GM21723 (cell line): ENCODE results near the gene IPO9.
"Not testable (repeated sequence)": the region's sequence is repeated elsewhere in the genome, so short reads cannot be mapped to it uniquely, and the experiment has no call there.

Experiments
- ATAC-seq: cut with Tn5 transposase; IDR thresholded peaks from one replicate; pipeline ENCODE4 v1.9.1; 2021; ENCODE audit warnings: mild to moderate bottlenecking, moderate library complexity; ENCODE audit not compliant: unreplicated experiment

Gene IPO9

GRCh38 chr1:201900476-201900875 is 71.5 kb downstream of the IPO9 start:
- no peak for ATAC-seq

GRCh38 chr1:201901036-201901435 is 72.1 kb downstream of the IPO9 start:
- ATAC-seq = not testable (repeated sequence)

GRCh38 chr1:201902198-201902597 is 73.2 kb downstream of the IPO9 start:
- ATAC-seq = no peak

DNA sequence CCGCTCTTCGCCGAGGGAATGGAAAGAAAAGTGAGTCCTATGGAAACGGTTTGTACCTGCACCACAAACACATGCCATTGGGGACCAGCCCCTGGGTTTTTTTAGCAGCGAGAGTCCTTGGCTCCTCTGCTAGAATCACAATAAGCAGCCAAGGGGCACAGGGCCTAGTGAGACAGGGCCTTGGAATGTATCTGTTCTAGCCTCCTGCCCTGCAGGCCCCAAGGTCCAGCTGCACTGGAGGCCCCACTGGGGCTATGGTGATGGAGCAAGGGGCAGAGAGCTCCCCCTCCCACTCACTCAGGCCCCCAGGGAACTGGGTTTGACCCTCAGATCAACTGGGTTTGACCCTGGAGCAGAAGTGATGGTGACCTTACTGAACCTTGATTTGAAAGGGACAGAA is 74.2 kb downstream of the IPO9 start:
- ATAC-seq = no peak

- ATAC-seq = no peak
Measured at GRCh38 chr1:201904579-201904978, 75.6 kb downstream of the IPO9 start.

DNA sequence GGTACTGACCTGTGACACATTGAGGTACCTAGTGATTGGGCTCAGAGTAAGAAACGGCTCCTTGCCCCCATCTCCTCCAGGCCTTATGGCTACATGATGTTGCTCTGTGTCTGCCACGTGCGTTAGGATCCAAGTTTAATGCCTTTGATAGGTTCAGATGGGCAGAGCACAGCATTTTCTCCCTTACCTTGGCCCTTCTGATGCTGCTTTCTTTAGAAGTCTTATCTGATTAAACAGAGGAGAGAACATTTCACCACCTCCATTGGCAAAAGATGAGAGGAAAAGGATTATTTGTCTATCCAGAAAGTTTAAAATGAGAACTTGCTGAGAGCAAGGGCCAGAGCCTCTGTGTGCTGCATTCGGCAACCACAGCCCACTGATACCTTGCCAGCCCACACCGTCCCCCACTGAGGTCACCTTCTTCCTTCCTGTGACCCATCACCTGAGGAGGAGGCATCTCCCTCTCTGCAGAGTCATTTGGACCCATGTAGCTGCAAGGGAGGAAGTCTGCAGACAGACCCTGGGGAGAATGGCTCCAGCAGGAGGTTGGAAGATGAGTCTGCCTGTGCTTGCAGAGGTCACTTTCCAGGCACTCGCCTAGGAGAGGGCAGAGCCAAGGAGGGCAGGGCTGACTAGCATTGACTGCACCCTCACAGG is 76.4 kb downstream of the IPO9 start:
- ATAC-seq = no peak

GRCh38 chr1:201906336-201906735 is 77.4 kb downstream of the IPO9 start:
- no peak for ATAC-seq

- no peak for ATAC-seq
Measured at GRCh38 chr1:201907621-201908020, 78.7 kb downstream of the IPO9 start.

- ATAC-seq = no peak
Measured at GRCh38 chr1:201911826-201912571, 83.0 kb downstream of the IPO9 start.

DNA sequence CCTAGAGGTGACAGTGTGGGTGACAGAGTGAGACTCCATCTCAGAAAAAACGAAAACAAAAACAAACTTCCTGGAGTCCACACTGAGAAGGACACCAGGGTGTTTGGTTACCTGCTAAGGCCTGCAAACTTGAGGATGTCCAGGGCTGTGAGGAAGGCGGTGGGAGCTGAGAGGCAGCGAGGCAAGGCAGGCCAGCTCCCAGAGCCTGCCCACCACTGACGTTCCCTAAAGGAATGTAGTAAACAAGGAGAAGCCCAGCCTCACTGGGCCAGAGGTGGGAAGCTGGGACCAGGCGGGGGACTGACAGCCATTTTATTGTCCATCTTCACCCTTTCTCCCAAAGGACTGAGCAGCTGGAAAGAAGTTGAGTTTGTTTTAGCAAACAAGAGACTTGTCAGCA is 83.9 kb downstream of the IPO9 start:
- ATAC-seq = no peak

GRCh38 chr1:201914456-201915235 is 85.7 kb downstream of the IPO9 start:
- ATAC-seq = no peak

DNA sequence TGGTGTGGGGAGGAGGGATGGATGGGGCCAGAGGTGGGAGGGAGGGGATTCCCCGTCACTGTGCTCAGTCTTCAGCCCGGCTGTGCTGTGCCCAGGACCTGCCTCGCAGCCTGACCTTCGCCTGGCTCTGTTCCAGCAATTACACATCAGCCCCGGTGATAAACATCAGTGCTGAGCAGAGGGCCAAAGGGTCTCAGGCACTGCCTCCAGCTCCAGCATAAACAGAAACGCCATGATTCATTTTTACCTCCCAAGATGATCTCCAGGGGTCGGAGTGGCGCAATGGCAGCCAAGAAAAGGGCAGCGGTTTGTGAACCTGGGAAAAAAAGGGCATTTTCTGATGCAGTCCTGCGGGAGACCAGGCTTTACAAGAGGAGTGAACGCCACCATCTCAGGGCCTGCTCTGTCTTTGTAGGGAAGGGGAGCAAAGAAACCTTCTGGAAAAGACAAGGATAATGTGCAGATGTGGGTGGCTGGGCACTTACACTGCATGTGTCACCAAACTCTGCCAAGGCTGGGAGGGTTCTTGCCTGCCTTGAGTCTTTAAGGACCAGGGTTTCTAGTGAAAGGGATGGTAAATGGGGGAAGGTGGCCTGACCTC is 87.8 kb downstream of the IPO9 start:
- ATAC-seq = no peak

- ATAC-seq = no peak
Measured at GRCh38 chr1:201917362-201918033, 88.5 kb downstream of the IPO9 start.

DNA sequence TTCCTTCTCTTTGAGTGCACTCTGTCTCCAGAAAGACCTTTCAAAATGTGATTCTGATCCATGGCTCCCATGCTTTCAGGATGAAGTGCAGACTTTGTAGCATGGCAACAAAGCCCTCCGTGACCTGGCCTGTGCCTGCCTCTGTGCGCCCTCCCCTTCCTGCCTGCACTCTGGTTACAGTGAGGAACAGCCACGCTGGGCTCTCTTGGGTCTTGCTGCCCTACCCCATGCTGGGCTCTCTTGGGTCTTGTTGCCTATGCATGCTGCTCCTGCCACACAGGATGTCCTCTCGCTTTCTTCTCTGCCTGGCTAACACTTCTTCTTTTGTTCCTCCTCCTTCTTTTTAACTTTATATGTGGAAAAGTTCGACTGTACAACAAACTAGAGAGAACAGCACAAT is 89.4 kb downstream of the IPO9 start:
- no peak for ATAC-seq

DNA sequence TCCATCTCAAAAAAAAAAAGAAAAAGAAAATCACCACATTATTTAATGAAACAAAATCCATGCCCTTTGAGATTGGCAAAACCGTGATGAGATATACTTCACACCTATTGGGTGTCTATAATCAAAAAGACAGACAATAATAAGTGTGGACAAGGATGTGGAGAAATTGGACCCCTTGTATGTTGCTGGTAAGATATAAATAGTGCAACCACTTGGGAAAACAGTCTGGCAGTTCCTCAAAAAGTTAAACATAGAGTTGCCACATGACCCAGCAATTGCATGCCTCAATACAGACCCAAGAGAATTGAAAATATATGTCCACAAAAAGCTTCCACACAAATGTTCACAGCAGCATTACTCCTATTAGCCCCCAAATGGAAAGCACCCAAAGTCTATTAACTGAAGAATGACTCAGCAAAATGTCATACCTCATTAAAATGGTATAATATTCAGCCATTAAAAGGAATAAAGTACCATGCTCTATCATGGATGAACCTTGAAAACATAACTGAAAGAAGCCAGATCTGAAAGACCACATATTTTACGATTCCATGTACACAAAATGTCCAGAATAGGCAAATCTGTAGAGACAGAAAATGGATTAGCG is 93.1 kb downstream of the IPO9 start:
- ATAC-seq = no peak

DNA sequence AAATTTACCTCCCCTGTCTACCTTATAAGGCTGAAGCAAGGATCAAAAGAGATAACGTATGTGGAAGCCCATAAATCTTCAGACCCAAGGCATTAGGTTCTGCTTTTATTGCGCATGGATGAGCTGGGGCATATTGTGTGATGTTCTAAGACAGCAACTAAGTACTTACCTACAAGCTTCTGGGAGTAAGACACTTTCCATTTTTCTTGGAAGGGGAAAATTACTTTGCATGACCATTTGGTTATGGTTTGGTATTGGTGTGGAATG is 96.3 kb downstream of the IPO9 start:
- ATAC-seq = no peak

DNA sequence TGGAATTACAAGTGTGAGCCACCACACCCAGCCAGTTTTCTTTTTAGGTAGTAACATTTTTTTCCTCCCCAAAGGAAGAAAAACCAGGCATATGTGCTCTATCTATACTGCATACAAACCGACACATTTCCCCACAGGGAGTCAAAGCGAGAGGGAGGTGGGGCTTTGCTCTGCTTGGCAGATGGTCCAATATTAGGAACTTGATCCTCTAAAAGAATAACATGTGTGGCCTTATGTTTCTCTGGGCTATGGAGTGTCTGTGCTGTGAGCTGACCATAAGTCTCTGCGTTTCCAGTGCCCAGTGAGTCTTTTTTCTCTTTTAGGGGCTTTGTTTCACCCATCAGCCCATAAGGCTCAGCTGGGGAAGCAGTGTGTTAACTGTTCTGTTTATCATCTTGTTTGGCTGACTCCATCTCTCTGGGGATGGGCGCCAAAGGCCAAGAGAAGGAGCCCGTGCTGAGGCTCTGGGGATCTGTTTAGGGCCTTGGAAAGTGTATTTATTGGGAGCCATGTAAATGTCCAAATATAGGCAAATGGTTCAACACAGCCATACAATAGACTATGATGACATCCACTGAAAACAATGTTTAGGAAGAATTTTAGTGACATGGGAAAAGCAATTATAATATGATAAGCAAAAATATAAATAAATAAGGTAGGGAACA is 97.2 kb downstream of the IPO9 start:
- ATAC-seq = no peak

DNA sequence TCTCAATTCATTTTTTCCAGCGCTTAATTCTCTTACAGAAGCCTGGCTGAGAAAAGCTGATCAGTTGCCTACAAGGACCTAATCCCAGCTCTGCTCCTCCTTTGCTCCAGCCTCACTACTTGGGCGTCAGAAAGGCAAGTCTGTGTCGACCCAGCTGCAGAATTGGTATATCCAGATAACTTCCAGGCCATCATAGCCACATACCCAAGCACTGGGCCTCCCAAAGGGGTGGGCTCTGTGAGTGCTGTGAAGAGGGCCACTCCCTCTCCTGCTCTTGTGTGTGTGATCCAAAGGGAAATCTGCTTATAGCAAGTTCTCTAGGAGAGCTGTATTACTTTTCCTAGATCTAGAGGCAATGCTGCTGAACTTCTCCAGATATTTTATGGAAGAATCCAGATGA is 99.3 kb downstream of the IPO9 start:
- no peak for ATAC-seq

- no peak for ATAC-seq
Measured at GRCh38 chr1:201930137-201930536, 101.2 kb downstream of the IPO9 start.

DNA sequence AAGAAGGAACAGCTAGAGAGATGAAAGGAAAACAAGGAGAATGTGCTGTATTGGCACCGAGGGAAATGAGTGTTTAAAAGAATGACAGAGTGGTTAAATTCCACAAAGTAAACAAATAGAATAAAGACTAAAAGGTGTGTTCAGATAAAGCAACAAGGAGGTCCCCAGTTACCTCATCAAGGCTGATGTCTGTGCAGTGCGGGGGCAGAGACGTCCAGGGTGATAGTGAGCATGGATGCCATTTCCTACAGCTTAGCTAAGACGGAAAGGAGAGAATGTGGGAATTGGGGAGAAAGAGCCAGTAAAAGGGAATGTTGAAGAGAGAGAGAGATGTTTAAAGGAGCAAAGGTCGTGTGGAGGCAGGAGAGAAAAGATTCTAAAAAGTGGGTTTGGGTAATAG is 101.8 kb downstream of the IPO9 start:
- no peak for ATAC-seq
